HG03521 (cell line): ENCODE results near the gene ACTL7B.
"Not testable (repeated sequence)": the region's sequence is repeated elsewhere in the genome, so short reads cannot be mapped to it uniquely, and the experiment has no call there.

ENCODE experiments used
- ATAC-seq: cut with Tn5 transposase; IDR thresholded peaks from one replicate; pipeline ENCODE4 v1.9.1; 2021; ENCODE audit warnings: mild to moderate bottlenecking, moderate library complexity; ENCODE audit not compliant: unreplicated experiment

Gene ACTL7B

DNA sequence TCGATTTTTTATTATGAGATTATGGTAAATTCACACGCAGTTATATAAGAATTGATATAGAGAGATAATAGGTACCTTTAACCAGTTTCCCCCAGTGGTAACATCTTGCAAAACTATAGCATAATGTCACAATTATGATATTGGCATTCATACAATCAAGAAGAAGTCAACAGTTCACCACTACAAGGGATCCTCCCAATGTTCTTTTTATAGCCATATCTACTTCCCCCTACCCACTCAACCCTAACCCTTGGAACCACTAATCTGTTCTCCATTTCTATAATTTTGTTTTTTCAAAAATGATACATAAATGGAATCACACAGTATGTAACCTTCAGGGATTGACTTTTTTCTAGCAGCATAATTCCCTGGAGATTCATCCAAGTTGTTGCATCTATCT lies 9.8 kb downstream of the ACTL7B start:
- no peak for ATAC-seq

DNA sequence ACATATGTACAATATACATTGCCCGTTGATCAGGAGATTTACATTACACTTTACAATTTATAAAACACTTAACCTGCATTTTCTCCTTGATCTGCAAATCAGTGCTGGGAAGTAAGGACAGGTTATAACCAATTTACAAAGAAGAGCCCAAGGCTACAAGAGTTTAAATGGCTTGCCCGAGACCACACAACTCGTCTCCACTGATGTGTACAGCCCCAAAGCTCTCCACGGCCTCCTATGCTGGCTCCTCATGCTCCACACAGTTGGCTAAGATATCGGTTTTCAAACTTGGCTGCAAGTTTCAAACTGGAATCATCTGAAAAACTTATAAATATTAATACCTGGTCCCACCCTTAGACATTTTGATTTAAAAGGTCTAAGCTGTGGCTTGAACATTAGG lies 10.3 kb downstream of the ACTL7B start:
- ATAC-seq = no peak

DNA sequence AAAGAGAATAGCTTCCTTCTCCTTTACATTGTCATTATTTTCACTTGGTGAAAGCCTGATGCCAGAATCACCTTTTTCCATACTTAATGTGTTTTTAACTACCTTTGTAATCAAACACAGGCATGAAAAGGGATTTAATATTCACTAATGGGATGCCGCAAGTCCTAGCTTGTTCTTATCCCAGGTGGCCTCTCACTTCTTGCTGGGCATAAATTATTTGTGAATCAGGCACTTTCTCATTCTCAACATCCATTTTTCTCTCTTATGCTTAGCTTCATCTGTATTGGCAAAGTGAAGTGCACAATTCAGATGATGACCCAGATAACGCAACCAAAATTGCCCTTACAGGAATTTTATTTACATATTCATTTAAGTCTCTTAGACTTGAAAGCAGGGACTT lies 10.9 kb downstream of the ACTL7B start:
- ATAC-seq = no peak

DNA sequence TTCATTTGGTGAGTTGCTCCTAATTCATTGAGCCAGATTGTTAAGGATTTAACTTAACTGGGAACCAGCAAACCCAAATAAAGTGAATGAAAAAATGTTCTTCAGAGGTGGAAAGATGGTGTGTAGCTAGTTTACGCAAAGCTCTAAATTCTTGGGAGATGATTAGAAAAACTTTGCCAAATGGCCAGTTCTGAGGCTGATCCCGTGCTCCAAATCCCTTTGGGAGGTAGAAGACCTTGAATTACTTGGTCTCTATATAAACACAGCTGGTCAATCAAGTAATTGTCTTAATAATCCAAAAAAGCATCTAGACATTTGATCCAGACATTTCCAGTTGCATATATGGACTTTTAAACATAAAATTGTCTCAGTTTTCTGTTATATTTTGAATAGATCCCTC lies 11.4 kb downstream of the ACTL7B start:
- ATAC-seq = no peak

DNA sequence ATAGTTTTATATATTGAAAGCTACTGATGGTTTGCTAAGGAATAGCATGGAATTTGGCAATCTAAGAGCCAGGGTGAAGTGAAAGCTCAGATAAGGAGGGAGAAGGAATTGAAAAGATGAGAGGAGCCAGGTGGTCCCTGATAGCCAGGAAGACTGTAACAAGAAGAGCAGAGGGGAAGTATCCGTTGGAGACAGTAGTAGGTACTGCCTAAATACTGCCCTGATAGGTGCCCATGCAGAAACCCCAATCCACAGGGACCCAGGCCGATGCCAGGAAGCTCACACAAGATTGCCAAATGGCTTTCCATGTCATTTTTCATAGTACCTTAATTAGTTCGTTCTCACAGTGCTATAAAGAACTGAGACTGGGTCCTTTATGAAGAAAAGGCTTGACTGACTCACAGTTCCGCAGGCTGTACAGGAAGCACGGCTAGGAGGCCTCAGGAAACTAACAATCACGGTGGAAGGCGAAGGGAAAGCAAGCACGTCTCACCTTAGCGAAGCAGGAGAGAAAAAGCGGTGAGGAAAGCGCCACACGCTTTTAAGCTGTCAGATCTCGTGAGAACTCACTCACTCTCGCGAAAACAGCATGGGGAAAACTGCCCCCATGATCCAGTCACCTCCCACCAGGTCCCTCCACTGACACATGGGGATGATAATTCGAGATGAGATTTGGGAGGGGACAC lies 13.0 kb downstream of the ACTL7B start:
- ATAC-seq = no peak

DNA sequence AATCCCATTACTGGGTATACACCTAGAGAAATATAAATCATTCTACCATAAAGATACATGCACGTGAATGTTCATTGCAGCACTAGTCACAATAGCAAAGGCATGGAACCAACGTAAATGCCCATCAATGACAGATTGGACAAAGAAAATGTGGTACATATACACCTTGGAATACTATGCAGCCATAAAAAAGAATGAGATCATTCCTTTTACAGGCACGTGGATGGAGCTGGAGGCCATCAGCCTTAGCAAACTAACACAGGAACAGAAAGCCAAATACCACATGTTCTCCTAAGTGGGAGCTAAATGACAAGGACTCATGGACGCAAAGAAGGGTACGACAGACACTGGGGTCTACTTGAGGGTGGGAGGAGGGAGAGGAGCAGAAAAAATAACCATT lies 16.2 kb downstream of the ACTL7B start:
- ATAC-seq = not testable (repeated sequence)

DNA sequence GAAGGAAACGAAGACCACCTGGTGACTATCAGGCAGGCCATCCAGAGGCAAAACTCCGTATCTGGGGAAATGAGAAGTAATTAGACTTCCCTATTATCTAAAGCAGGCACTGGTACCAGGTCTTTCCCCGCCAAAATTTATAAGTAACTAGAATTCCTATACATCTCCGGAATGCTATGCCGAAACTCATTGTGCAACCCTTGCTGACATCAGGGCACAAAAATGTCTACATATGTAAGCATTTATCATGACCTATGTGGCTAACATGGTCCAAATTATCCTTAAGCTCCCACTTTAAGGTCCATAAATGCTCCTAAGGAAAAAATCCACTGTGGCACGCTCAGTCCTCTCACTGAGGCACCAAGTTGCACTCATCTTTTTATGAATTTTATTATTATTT lies 17.8 kb downstream of the ACTL7B start:
- no peak for ATAC-seq

DNA sequence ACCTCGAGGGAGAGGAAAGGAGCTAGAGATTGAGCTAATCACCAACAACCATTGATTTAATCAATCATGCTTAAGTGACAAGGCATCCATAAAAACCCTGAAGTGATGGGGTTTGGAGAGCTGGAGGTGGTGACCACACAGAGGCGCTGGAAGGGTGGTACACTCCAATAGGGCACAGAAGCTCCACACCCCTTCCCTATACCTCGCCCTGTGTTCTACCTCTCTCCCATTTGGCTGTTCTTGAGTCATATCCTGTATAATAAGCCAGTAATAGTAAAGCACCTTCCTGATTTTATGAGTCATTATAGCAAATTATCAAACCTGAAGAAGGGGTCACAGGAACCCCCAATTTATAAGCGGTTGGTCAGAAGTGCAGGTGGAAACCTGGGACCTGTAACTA lies 18.3 kb downstream of the ACTL7B start:
- no peak for ATAC-seq

DNA sequence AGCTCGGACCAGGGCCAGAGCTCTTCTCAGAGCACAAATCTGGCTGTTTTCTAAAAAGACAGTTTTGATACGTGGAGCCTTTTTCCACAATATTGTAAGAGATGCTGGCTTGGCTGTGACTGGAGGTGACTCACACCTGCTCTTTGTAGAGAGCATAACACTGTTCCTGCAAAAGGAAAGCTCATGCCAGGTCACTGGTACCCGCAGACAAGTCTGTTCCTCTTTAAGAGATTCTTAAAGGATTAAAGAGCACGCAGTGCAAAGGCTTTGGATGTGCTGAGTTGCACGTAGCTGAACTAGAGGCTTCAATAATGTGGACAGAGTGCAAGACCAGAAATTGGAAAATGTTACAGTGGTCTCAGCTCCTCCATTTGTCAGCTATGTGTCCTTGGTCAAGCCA lies 19.0 kb downstream of the ACTL7B start:
- ATAC-seq = no peak

DNA sequence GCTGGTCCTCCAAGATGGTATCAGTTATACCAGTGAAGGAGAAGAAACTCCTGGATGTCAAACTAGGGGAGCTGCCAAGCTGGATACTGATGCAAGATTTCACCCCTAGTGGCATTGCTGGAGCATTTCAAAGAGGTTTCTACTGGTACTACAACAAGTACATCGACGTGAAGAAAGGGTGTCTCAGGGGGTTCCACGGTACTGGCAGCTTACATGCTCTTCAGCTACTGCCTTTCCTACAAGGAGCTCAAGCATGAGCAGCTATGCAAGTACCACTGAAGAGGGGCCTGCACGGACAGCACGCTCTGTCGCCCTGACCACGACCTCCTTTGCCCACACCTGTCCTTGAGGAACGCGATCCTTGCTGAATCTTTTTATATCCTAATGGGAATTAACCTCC lies 19.5 kb downstream of the ACTL7B start:
- no peak for ATAC-seq

DNA sequence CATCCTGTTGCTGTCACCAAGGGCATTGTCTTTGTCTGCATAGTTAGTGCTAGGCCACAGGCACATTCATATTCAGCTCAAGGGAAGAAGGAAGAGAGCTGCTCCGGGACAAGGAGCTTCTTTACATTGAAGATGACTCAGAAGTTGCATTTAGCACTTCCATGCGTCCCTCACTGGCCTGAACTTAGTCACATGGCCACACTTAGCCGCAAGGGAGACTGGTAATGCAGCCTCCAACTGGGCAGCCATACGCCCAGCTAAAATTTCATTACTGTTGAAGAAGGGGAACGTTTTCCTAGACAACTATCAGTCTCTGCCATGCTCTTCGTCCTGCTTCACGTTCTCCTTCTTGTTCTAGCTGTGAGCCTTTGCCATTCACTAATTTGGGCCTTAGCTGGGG lies 20.0 kb downstream of the ACTL7B start:
- no peak for ATAC-seq

DNA sequence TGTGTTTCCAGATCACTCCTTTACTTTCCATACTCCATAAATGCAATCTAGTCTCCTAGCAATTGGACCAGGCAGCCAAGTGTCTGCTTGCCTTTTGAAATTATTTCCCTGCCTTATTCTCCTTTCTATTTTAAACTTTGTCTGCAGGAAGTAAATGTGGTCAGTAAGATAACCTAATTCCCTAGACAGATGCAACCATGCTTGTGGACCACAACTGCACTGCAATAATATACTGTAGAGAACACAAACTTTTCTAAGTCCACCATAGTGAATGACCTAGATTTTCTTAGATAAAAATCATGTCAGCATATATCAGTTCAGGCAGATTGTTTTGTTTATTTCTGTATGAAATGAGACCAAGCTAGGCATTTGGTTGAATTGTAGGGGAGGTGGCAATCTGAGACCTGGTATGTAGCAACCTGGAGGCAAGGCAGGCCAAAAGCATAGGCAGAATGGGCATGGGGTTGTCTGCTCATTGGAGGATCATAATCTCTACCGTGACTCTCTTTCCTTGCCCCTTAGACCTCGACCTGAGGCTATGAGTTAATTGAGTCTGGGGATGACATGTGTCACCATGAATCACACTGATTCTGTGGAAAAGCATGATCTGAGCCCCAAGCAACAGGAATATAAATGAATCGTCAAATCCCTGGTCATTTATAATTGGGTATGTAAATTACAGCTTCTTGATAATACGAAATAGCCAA lies 20.7 kb downstream of the ACTL7B start:
- ATAC-seq = no peak

DNA sequence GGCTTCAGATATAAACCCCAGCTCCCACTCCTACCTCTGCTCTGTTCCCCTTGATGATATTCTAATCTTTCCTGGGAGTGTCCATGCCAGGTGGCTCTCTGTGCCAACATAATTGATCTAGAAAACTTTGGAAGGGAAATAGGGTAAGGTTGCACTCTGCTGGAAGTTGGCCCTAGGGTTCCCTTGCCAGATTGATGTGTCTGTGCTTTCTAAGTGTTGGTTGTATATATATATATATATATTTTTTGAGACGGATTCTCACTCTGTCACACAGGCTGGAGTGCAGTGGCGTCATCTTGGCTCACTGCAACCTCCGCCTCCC lies 23.6 kb downstream of the ACTL7B start:
- ATAC-seq = no peak

DNA sequence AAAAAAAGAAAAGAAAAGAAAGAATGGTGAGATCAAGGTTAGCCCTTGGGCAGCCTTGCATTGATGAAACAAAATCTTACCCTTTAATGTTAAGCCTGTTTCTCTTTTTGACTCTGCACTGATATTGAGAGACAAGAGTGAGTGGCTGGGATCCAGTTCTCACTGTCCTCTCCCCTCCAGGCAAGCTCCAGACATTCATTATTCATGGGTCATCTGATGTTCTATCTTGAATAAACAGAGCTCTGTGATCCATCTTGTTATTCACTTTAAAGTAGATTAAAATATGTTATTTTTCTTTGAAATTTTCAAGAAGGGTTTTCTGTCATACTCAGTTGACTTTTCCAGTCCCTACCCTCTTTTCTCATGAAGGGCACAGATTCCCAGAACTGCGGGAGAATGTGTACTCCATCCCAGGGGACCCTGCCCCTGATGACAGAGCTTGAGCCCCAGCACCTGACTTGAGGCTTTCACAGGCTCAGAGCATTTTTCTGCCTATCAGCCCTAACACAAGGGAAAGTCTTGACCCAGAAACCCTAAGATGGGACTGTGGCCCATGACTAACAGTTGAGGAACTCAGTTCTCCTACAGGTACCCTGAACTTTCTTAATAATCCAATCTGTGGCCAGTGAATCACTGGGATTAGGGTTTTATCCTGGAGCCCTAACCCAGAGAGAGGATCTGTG lies 24.1 kb downstream of the ACTL7B start:
- ATAC-seq = no peak

DNA sequence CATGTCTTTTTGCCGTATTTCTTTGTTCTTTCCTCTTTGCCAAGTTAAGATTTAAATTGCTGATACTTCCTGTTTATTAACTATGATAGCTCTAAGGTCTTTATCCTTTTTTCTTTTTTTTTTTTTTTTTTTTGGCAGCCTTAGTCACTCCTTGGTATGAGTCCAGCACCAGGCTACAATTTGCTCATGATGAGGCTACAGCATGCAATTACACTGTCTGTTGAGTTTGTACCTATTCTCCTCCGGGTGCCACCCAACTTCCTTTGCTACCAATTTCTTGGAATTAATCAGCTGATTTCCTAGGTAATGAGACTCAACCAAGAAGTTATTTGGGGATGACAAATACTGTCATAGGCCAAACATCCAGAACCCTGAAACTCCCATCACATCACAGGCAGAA lies 25.5 kb downstream of the ACTL7B start:
- no peak for ATAC-seq

DNA sequence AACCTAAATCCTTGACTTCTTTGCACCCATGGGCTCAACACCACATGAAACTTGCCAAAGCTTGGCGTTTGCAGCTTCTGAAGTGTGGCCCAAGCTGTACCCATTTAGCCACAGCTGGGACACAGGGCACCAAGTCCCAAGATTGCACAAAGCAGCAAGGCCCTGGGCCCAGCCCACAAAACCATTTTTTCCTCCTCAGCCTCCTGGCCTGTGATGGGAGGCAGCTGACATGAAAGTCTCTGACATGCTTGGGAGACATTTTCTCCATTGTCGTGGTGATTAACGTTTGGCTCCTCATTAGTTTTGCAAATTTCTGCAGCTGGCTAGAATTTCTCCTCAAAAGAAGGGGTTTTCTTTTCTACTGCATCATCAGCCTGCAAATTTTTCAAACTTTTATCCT lies 32.0 kb downstream of the ACTL7B start:
- no peak for ATAC-seq

DNA sequence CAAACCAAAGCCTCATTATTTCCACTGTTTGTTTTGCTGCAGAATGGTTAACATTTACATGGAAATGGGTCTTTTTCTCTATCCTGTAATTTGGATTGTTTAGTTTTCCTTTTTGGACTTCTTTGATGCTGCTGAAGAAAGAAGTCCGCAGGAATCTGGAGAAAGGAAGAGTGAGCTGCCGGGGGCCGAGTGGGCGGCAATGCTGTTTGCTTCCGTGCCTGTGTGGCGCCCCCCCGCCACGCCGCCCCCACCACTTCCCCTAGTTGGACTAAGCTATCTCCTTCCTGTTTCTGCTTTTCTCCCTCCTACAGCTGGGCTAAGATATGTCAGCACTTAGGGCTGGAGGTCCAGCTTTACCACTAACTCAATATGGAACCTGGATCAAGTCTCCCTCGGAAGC lies 39.7 kb downstream of the ACTL7B start:
- peak; percentile 46 for ATAC-seq

DNA sequence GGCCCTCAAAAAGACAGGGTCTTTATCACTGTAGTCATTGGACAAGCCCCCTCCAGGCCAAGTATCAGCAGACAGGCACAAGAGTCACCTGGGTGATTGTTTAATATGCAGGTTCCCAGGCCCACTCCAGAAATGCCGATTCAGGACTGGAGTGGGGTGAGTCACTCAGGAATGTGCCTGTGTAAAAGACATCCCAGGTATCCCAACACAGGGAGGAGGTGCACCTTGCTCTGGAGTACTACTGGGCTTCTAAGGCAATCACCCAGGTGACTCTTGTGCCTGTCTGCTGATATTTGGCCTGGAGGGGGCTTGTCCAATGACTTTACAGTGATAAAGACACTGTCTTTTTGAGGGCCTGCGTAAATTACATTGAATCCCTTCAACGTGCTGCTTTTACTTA lies 40.6 kb downstream of the ACTL7B start:
- ATAC-seq = no peak

DNA sequence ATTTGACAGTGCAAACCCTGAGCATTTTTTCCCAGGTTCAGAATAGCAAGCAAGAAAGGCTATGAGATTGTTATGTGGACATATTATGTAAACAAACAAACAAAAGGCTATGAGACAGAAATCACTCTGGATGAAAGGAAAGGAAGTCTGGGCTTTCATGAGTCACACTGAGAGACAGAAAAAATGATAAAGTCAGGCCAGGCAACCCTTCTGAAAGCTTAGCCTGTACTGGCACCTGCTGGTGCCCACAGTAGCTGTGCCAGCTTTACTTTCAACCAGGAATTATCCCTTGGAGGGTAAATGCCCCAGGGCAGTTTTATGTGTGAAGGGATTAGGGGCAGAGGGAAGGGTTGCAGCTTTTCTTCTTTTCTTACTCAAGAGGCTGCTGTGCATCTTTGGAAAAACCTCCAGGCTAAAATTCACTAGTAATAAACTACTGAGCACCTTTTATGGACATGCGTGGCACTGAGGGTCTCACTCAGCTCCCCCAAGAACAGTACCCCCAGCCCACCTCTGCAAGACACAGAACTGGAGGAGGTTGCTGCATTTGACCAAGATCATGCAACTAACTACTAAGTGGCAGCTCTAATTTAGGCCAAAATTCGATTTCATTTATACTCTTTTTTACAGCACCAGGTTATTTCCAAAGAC lies 41.7 kb downstream of the ACTL7B start:
- ATAC-seq = no peak

DNA sequence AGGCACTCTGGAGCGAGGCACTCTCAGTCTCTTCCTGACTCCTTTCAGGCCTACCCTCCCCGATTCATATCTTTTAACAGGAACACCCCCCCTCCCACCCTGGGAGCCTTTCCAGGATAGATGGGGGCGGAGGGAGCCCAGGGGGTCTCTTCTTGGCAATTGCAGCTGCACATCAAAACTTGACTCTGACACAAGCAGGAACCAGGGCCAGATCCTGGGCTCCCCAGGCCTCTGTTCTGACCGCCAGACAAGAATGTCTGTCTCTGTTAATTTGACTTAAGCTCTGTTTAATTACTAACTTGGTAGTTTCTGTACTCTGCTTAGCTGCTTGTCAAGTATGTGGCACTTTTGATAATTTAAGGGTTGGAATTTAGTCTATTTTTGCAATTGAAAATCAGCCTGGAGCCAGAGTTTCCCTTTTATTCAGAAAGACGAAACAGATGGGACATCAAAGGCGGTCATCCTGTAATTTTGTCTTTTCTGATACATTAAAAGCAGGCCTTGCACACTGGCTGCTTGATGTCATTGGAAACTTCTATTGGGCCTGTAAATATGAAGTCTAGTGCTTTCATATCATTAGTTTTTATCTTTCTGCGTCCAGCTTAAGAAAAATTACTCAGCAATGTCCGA lies 43.3 kb downstream of the ACTL7B start:
- ATAC-seq = no peak

DNA sequence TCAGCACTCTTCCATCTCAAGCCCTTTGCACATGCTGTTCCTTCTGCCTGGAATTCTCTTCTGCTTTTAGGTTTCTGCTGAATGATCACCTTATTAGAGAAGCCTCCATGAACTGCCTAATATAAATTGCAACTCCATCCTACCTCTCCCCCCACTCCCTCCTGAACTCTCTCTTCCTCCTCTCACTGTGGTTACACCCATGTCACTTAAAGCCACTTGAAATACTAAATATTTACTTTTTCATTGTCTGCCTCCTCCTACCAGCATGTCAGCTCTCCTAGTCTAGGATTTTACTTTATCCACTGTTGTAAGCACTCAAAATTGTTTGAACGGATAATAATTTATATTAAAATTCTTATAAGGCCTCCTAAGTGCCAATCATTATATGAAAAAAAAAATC lies 43.8 kb downstream of the ACTL7B start:
- no peak for ATAC-seq

DNA sequence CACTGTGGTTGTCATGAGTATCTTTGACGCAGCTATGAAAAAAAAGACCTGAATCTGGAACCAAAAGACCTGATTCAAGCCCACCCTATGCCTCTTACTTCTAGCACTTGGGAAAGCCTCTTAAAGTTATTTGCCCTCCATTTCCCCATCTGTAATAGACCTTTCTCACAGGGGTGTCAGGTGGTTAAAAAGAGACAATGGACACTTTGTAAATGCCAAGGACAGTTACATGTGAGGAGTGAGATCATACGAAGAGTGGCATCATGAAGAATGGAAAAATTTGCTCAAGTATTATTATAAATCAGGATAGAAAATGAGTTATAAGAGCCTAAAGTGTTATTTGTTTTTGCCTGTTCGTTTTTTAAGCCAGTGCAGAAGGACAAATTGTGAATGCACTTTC lies 46.5 kb downstream of the ACTL7B start:
- no peak for ATAC-seq
